ENCODE data around the gene CEP83. TPM values are rescaled to one million over a fixed set of nuclear protein-coding genes. Genes with fewer than 3 reads are reported as not detected.

Gene CEP83
- total and polyA plus RNA-seq, 8 donors, result 11.9 to 46.1 (median 38.8) TPM

DNA sequence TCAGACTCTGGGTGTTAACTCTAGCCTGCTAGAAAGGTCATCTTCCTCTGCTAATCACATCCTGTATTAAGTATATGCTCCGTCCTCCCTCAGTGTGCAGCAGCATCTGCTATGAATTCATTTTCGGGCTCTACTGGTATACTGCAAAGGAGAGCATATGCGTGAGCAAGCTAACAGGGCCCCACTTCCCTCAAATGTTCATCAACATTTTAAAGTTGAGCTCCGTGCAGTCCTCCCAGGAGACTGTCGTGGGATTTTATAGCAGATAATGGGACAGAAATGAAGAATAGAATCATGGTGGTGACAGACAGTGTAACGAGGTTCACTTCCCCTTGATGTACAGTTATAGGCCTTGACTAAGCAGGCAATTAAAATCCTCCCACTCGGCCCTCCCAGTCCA is 179.6 kb downstream of the CEP83 start:
- Histone ChIP-seq H3K27ac (no peak overlapping the region), H3K9me3 (no peaks in the 10 kb centered on the region), H3K4me3 (no peak overlapping the region), H3K27me3 (no peaks in the 10 kb centered on the region), H3K4me1 (peaks cover 9 to 22% of the 10 kb centered on the region in 2 donors), H3K36me3 (peaks cover 0 to 51% of the 10 kb centered on the region in 2 donors)
- TF ChIP-seq, protein P1, sequence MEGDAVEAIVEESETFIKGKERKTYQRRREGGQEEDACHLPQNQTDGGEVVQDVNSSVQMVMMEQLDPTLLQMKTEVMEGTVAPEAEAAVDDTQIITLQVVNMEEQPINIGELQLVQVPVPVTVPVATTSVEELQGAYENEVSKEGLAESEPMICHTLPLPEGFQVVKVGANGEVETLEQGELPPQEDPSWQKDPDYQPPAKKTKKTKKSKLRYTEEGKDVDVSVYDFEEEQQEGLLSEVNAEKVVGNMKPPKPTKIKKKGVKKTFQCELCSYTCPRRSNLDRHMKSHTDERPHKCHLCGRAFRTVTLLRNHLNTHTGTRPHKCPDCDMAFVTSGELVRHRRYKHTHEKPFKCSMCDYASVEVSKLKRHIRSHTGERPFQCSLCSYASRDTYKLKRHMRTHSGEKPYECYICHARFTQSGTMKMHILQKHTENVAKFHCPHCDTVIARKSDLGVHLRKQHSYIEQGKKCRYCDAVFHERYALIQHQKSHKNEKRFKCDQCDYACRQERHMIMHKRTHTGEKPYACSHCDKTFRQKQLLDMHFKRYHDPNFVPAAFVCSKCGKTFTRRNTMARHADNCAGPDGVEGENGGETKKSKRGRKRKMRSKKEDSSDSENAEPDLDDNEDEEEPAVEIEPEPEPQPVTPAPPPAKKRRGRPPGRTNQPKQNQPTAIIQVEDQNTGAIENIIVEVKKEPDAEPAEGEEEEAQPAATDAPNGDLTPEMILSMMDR (IDR thresholded peaks at IDR 0.05), result no peak
- intact Hi-C loops (cut with DNase I), result no loop called here
- ATAC-seq (no peak), DNase-seq (no peak)

DNA sequence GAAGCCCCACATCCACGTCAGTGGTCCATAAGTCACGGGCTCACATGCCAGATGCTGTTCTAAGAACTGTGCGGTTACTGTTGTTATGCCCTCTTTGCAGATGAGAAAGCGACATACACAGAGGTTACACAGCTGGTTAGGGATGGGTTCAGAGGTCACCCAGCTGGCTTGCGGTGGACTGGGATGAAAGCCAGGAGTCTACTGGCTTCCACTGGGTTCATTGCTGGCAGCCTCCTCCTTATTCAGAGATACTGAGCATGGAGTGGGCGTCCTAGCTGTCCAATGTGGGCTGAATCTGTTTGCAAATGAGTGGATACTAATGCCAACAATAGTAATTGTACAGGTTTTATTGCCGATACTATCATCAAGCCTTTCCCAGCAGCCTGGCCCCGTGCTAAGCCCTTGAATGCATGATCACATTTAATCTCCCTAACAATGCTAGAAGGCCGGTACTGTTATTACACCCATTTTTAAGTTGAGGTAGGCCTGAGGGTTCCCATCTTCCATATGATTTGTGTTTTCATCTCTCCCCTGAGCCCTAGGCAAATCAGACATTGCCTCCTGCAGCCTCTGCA is 182.2 kb downstream of the CEP83 start:
- H3K4me3 ChIP-seq, result no peak overlapping the region
- H3K27me3 ChIP-seq, result no peaks in the 10 kb centered on the region
- intact Hi-C loops (cut with DNase I), result no loop called here
- peaks cover 0 to 49% of the 10 kb centered on the region in 2 donors for H3K36me3 ChIP-seq
- DNase-seq, result no peak
- no peaks in the 10 kb centered on the region for H3K9me3 ChIP-seq
- no peak for ATAC-seq
- no peak overlapping the region for H3K27ac ChIP-seq
- peaks cover 7 to 12% of the 10 kb centered on the region in 2 donors for H3K4me1 ChIP-seq
- TF ChIP-seq, protein P1 (IDR thresholded peaks at IDR 0.05), result no peak

DNA sequence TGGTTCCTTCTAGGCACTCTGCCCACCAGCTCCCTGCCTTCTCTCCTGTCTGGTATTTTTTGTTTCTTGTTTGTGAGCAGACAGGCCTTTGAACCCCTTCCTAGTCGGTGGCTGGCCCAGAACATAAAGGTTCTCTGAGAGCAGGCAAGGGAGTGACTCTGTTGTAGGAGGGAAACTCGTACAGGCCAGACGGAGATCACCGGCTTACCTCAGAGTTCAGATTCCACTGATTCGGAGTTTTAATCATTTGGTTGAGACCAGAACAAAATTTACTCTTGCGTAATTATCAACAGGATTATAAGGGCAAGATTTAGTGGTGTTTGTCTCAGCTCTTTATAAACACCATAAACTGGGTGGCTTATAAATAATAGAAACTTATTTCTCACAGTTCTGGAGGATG is 182.9 kb downstream of the CEP83 start:
- Histone ChIP-seq H3K36me3 (peaks cover 0 to 45% of the 10 kb centered on the region in 2 donors), H3K4me1 (peaks cover 2 to 4% of the 10 kb centered on the region in 2 donors), H3K27me3 (no peaks in the 10 kb centered on the region), H3K27ac (no peak overlapping the region), H3K9me3 (no peaks in the 10 kb centered on the region), H3K4me3 (no peak overlapping the region)
- intact Hi-C loops (cut with DNase I), result no loop called here
- TF ChIP-seq, protein P1 (IDR thresholded peaks at IDR 0.05), result no peak
- ATAC-seq, result no peak
- no peak for DNase-seq

DNA sequence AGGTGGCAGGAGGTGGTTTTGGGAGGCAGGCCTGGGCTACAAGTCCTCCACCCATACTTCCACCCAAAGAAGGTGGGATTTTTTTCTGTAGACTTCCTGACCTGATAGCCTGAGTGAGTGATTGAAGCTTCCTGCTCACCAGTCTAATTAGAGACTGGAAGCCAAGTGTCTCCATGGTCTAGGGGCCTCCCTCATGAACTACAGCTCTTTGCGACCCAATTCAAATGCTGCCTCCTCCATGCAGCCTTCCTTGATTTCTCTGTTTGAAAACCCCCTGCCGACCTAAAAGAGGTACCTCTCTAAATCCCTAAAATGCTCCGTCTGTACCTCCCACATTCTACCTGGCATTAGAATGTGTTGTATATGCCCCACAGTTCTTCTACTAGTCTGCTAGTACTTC is 186.4 kb downstream of the CEP83 start:
- no peak for DNase-seq
- H3K4me1 ChIP-seq, result peaks cover 0 to 2% of the 10 kb centered on the region in 2 donors
- H3K27ac ChIP-seq, result no peak overlapping the region
- no peaks in the 10 kb centered on the region for H3K9me3 ChIP-seq
- intact Hi-C loops (cut with DNase I), result no loop called here
- peaks cover 0 to 23% of the 10 kb centered on the region in 2 donors for H3K36me3 ChIP-seq
- TF ChIP-seq, protein P1 (IDR thresholded peaks at IDR 0.05), result no peak
- no peaks in the 10 kb centered on the region for H3K27me3 ChIP-seq
- no peak for ATAC-seq
- H3K4me3 ChIP-seq, result no peak overlapping the region

DNA sequence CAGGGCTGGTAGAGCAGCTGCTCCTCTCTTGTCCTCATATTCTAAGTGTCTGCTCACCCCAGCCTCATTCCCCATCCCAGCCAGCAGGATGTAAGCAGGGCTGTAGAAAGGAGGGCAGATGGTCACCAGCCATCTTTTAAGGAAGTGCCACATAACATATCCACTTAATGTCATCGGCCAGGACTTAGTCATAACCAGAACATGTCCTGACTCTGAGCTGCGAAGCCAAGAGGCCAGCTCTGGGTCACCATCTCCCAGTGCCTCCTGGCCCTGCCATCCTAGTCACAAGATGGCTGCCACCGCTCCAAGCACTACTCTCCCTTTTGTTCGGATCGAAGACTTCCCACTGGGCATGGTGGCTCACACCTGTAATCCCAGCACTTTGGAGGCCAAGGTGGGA is 187.4 kb downstream of the CEP83 start:
- intact Hi-C loops (cut with DNase I), result no loop called here
- H3K4me3 ChIP-seq, result no peak overlapping the region
- H3K4me1 ChIP-seq, result peaks cover 0 to 9% of the 10 kb centered on the region in 2 donors
- peaks cover 0 to 23% of the 10 kb centered on the region in 2 donors for H3K36me3 ChIP-seq
- TF ChIP-seq, protein P1 (IDR thresholded peaks at IDR 0.05), result no peak
- H3K27ac ChIP-seq, result no peak overlapping the region
- DNase-seq, result no peak
- no peaks in the 10 kb centered on the region for H3K27me3 ChIP-seq
- H3K9me3 ChIP-seq, result no peaks in the 10 kb centered on the region
- ATAC-seq, result no peak

Measured in left lung (tissue), 10 donors.